ENCODE measurements around the gene MYH7. TPM values are rescaled to one million over a fixed set of nuclear protein-coding genes. Genes with fewer than 3 reads are reported as not detected.
A peak's percentile ranks its signal among the peaks of the same experiment; 100 is the strongest.

The MYH7 gene
- total RNA-seq, 1 donor from 2014 or later = 14,853 TPM

DNA sequence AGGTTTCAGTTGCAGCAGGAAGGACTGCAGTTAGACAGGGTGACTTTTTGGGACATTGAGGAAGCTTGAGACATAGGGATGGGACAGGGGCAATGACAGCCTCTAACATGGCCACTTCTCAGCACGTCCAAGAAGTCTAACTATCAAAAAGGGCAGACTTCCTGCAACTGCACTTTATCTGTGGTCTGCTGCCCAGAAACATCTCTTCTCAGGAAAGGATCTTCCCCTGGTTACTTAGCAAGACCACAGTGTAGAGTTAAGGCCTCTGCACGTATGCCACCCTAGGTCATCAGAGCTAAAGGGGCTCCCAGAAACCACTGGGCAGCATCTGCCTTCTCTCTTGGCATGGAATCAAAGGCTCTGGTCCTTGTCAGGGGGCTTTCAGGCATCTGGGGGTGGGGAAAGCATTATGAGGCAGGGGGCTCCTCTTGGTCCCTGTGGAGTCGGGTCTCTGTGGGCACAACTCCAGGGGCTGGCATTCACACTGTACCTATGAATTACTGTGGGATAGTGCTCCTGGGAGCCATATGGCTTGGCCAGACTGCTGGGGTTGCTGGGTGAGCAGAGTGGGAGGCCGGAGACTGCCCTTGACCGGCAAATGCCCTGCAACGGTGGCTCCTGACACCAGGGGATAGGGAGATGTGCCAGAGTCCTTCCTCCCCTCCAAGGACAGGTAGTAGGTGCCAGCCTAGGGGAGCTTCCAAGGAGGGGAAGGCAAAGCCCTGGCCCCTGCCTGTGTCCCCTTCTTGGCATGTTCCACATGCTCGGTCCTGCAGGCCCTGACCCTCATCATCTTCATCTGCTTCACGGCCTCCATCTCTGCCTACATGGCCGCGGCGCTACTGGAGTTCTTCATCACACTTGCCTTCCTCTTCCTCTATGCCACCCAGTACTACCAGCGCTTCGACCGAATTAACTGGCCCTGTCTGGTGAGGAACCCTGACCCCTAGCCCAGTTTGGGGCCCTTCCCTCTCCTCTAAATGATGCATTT is 57.6 kb downstream of the MYH7 start:
- intact Hi-C loops (cut with micrococcal nuclease) = loop anchor here (5.0 kb wide), 1 partner anchor 51 kb away; no protein-coding TSS in a partner anchor
- Histone ChIP-seq H3K27ac (replicated peaks) (peak overlapping the region; percentile 47), H3K9me3 (replicated peaks) (no peaks in the 10 kb centered on the region), H3K4me1 (peaks cover 17% of the 10 kb centered on the region), H3K4me3 (peak overlapping the region; percentile 47), H3K36me3 (peaks cover 12% of the 10 kb centered on the region), H3K27me3 (ENCODE audit: low read depth) (peaks cover 7% of the 10 kb centered on the region)
- TF ChIP-seq, protein P1, sequence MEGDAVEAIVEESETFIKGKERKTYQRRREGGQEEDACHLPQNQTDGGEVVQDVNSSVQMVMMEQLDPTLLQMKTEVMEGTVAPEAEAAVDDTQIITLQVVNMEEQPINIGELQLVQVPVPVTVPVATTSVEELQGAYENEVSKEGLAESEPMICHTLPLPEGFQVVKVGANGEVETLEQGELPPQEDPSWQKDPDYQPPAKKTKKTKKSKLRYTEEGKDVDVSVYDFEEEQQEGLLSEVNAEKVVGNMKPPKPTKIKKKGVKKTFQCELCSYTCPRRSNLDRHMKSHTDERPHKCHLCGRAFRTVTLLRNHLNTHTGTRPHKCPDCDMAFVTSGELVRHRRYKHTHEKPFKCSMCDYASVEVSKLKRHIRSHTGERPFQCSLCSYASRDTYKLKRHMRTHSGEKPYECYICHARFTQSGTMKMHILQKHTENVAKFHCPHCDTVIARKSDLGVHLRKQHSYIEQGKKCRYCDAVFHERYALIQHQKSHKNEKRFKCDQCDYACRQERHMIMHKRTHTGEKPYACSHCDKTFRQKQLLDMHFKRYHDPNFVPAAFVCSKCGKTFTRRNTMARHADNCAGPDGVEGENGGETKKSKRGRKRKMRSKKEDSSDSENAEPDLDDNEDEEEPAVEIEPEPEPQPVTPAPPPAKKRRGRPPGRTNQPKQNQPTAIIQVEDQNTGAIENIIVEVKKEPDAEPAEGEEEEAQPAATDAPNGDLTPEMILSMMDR (IDR thresholded peaks at IDR 0.05; ENCODE audit: borderline replicate concordance) = no peak
- DNase-seq = no peak

DNA sequence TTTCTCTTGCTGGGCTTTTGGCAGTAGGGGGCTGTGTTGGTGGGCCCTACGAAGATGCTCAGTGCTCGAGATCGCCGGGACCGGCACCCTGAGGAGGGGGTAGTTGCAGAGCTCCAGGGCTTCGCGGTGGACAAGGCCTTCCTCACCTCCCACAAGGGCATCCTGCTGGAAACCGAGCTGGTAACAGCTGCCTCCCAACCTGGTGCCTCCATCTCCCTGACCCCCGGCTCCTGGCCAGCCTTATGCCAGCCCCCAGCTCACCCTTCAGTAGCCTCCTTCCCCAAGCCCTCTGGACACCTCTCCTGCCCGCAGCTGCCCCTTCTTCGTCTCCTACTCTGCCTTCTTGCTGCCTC is 58.3 kb downstream of the MYH7 start:
- DNase-seq = no peak
- Histone ChIP-seq H3K27me3 (ENCODE audit: low read depth) (peaks cover 7% of the 10 kb centered on the region), H3K4me3 (peak overlapping the region; percentile 47), H3K9me3 (replicated peaks) (no peaks in the 10 kb centered on the region), H3K36me3 (peaks cover 9% of the 10 kb centered on the region), H3K27ac (replicated peaks) (peak overlapping the region; percentile 47), H3K4me1 (peaks cover 17% of the 10 kb centered on the region)
- intact Hi-C loops (cut with micrococcal nuclease) = loop anchor here (5.0 kb wide), 1 partner anchor 50 kb away; no protein-coding TSS in a partner anchor
- TF ChIP-seq, protein P1 (IDR thresholded peaks at IDR 0.05; ENCODE audit: borderline replicate concordance) = no peak

DNA sequence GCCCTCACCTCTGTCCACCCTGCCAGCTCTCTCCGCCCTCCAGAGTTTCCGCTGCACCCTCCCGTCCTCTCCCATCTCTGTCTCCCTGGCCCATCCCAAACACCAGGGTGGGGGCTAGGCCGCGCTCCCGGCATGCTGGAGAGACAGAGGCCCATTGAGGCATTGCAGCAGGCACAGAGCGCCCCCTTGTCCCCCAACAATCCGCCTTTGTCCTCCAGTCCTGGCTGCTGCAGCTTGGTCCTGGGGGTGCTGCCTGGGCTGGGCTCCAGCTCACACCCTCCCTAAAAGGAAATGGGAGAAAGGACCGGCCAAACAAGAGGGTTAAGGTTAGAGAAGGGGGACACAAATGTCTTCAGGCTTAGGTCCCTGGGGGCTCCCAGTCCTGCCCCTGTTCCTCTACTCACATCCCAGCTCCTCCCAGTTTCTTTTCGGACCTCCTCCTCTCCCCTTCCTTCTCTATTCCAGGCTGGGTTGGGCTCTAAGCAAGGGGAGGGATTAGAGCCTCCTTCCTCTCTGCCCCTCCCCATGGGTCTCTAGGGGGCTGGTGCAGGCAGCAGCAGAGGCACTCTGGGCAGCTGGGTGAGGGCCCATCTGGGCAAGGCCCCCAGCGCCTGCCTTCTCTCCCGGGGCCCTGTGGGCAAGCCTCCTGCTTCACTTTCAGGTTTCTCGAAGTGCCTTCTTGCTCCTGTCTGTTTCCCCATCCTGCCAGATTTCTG is 58.8 kb downstream of the MYH7 start, which contains the start of gene CMTM5:
Gene CMTM5 (plus strand): TSS at position 565 of the 716 bp plus-strand sequence. CDS start 206 bp downstream, outside the sequence.
- Histone ChIP-seq H3K27me3 (ENCODE audit: low read depth) (peaks cover 7% of the 10 kb centered on the region), H3K36me3 (peaks cover 4% of the 10 kb centered on the region), H3K4me1 (peaks cover 17% of the 10 kb centered on the region), H3K4me3 (peak within 1 kb of the TSS; percentile 47), H3K27ac (replicated peaks) (peak within 1 kb of the TSS; percentile 47), H3K9me3 (replicated peaks) (no peaks in the 10 kb centered on the region)
- TF ChIP-seq, protein P1 (IDR thresholded peaks at IDR 0.05; ENCODE audit: borderline replicate concordance) = no peak
- intact Hi-C loops (cut with micrococcal nuclease) = loop anchor here (5.0 kb wide), 1 partner anchor 49 kb away; no protein-coding TSS in a partner anchor
- DNase-seq = no peak

DNA sequence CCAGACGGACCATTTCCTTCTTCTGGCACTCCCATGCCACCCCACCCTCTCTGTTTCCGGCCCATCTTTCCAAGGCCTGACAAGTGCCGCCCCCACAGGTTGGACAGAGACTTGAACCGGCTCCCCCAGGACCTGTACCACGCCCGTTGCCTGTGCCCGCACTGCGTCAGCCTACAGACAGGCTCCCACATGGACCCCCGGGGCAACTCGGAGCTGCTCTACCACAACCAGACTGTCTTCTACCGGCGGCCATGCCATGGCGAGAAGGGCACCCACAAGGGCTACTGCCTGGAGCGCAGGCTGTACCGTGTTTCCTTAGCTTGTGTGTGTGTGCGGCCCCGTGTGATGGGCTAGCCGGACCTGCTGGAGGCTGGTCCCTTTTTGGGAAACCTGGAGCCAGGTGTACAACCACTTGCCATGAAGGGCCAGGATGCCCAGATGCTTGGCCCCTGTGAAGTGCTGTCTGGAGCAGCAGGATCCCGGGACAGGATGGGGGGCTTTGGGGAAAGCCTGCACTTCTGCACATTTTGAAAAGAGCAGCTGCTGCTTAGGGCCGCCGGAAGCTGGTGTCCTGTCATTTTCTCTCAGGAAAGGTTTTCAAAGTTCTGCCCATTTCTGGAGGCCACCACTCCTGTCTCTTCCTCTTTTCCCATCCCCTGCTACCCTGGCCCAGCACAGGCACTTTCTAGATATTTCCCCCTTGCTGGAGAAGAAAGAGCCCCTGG is 59.8 kb downstream of the MYH7 start:
- TF ChIP-seq, protein P1 (IDR thresholded peaks at IDR 0.05; ENCODE audit: borderline replicate concordance) = no peak
- peaks cover 2% of the 10 kb centered on the region for H3K27me3 ChIP-seq (ENCODE audit: low read depth)
- intact Hi-C loops (cut with micrococcal nuclease) = loop anchor here (5.0 kb wide), 1 partner anchor 48 kb away; no protein-coding TSS in a partner anchor
- H3K4me3 ChIP-seq = no peak overlapping the region
- H3K27ac ChIP-seq (replicated peaks) = peak overlapping the region; percentile 47
- H3K36me3 ChIP-seq = no peaks in the 10 kb centered on the region
- H3K4me1 ChIP-seq = peaks cover 17% of the 10 kb centered on the region
- no peaks in the 10 kb centered on the region for H3K9me3 ChIP-seq (replicated peaks)
- no peak for DNase-seq

DNA sequence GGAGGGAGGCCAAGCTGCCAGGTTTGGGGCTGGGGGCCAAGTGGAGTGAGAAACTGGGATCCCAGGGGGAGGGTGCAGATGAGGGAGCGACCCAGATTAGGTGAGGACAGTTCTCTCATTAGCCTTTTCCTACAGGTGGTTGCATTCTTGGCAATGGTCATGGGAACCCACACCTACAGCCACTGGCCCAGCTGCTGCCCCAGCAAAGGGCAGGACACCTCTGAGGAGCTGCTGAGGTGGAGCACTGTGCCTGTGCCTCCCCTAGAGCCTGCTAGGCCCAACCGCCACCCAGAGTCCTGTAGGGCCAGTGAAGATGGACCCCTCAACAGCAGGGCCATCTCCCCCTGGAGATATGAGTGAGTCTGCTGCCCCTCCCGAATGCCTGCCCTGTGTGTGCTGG is 62.4 kb downstream of the MYH7 start:
- Histone ChIP-seq H3K27me3 (ENCODE audit: low read depth) (no peaks in the 10 kb centered on the region), H3K4me1 (peaks cover 17% of the 10 kb centered on the region), H3K36me3 (no peaks in the 10 kb centered on the region), H3K27ac (replicated peaks) (no peak overlapping the region), H3K4me3 (no peak overlapping the region), H3K9me3 (replicated peaks) (no peaks in the 10 kb centered on the region)
- TF ChIP-seq, protein P1 (IDR thresholded peaks at IDR 0.05; ENCODE audit: borderline replicate concordance) = no peak
- intact Hi-C loops (cut with micrococcal nuclease) = no loop called here
- no peak for DNase-seq
